T-helper 17 cell (primary cell): ENCODE results near the gene HOMER3. TPM values are rescaled to one million over a fixed set of nuclear protein-coding genes. Genes with fewer than 3 reads are reported as not detected.

Experiments
- ATAC-seq: fragments of 150-1000 bp; cut with Tn5 transposase; 2 replicates; pipeline ENCODE4 v1.10.0; 2021; ENCODE audit warnings: mild to moderate bottlenecking, moderate library complexity
- DNase-seq, 3 donors: peaks; one replicate each; pipeline versions ENCODE4 v3.0.0 to v3.0.0-alpha.2; 2020 to 2021
- H3K9me3 ChIP-seq: one replicate; pipeline ENCODE4 v1.7.0; 2013; ENCODE audit warnings: low read length, mild to moderate bottlenecking; ENCODE audit not compliant: control insufficient read depth, poor library complexity, severe bottlenecking
- H3K27ac Mint-ChIP-seq: one replicate; pipeline ENCODE4 v1.8.0; 2022; ENCODE audit warnings: mild to moderate bottlenecking, moderate library complexity, mixed read lengths
- H3K27me3 Mint-ChIP-seq: one replicate; pipeline ENCODE4 v1.8.0; 2022; ENCODE audit warnings: mixed read lengths
- H3K36me3 Mint-ChIP-seq: one replicate; pipeline ENCODE4 v1.8.0; 2022; ENCODE audit warnings: low read depth, mixed read lengths
- H3K4me1 Mint-ChIP-seq: one replicate; pipeline ENCODE4 v1.8.0; 2022; ENCODE audit warnings: mild to moderate bottlenecking, mixed read lengths
- H3K4me3 Mint-ChIP-seq: one replicate; pipeline ENCODE4 v1.8.0; 2022; ENCODE audit warnings: mild to moderate bottlenecking, moderate library complexity, mixed read lengths
- total RNA-seq, 4 donors: library from RNA in 2 of 4; stranded (reverse) in 2 of 4; gene quantifications; one replicate each; pipeline ENCODE4 v1.2.3 and lab custom pipeline; 2022 to 2026

HOMER3 gene
- total RNA-seq, 2 donors from 2014 or later = 3.3 to 4.7 TPM

- Mint-ChIP-seq H3K27ac (no peak overlapping the region), H3K27me3 (peaks cover 8% of the 10 kb centered on the region)
- no peak for ATAC-seq
Measured at GRCh38 chr19:18886972-18887371, 54.0 kb downstream of the HOMER3 start.

GRCh38 chr19:18883526-18884304, 57.3 kb downstream of the HOMER3 start:
- Mint-ChIP-seq H3K4me1 (no peaks in the 10 kb centered on the region), H3K36me3 (no peaks in the 10 kb centered on the region), H3K27me3 (no peaks in the 10 kb centered on the region), H3K27ac (no peak overlapping the region), H3K4me3 (no peak overlapping the region)
- no peak for ATAC-seq
- DNase-seq = no peak
- no peaks in the 10 kb centered on the region for H3K9me3 ChIP-seq

More at GRCh38 chr19:18886972-18887371, 54.0 kb downstream of the HOMER3 start:
- H3K4me1 Mint-ChIP-seq = peaks cover 2% of the 10 kb centered on the region
- no peaks in the 10 kb centered on the region for H3K36me3 Mint-ChIP-seq
- no peak for DNase-seq
- no peaks in the 10 kb centered on the region for H3K9me3 ChIP-seq
- no peak overlapping the region for H3K4me3 Mint-ChIP-seq

GRCh38 chr19:18881491-18881890, 59.5 kb downstream of the HOMER3 start:
- H3K9me3 ChIP-seq = no peaks in the 10 kb centered on the region
- peak overlapping the region; percentile 31 for H3K4me3 Mint-ChIP-seq
- no peaks in the 10 kb centered on the region for H3K36me3 Mint-ChIP-seq
- DNase-seq (no peak), ATAC-seq (no peak)
- no peaks in the 10 kb centered on the region for H3K4me1 Mint-ChIP-seq
- peak overlapping the region; percentile 70 for H3K27ac Mint-ChIP-seq
- no peaks in the 10 kb centered on the region for H3K27me3 Mint-ChIP-seq

- Mint-ChIP-seq H3K36me3 (no peaks in the 10 kb centered on the region), H3K4me3 (no peak overlapping the region), H3K4me1 (no peaks in the 10 kb centered on the region), H3K27ac (no peak overlapping the region), H3K27me3 (no peaks in the 10 kb centered on the region)
- H3K9me3 ChIP-seq = no peaks in the 10 kb centered on the region
- ATAC-seq (peak; percentile 81), DNase-seq (no peak)
Measured at GRCh38 chr19:18879579-18880373, 61.2 kb downstream of the HOMER3 start.

Other genes with a start within 250 kb of the HOMER3 start
- not detected for gene COMP, start 149.9 kb downstream of the HOMER3 start, total RNA-seq
- gene UPF1, start 109.3 kb downstream of the HOMER3 start, total RNA-seq = 100 to 1,000 TPM; 135 to 143 TPM
- gene CERS1, start 45.1 kb downstream of the HOMER3 start, total RNA-seq = not detected
- gene COPE, start 21.8 kb downstream of the HOMER3 start, total RNA-seq = 100 to 1,000 TPM; 166 to 185 TPM
- gene DDX49, start 21.5 kb downstream of the HOMER3 start, total RNA-seq = 10 to 100 TPM; 45.2 to 49.1 TPM
- 100 to 1,000 TPM; 109 to 127 TPM for gene SUGP2, start 92.3 kb upstream of the HOMER3 start, total RNA-seq
- gene ARMC6, start 92.4 kb upstream of the HOMER3 start, total RNA-seq = 10 to 100 TPM; 11.6 to 12.3 TPM
- 10 to 100 TPM; 17.1 to 18.9 TPM for gene SLC25A42, start 122.8 kb upstream of the HOMER3 start, total RNA-seq
- 10 to 100 TPM; 13.1 to 13.7 TPM for gene TMEM161A, start 197.3 kb upstream of the HOMER3 start, total RNA-seq
- gene MEF2B, start 229.0 kb upstream of the HOMER3 start, total RNA-seq = 1 to 10 TPM; 1.3 to 3.5 TPM